GM12878 (cell line): Measurements from ENCODE around the gene HEPHL1.
"Not testable (repeated sequence)": the region's sequence is repeated elsewhere in the genome, so short reads cannot be mapped to it uniquely, and the experiment has no call there.

Source experiments
- BRCA1 ChIP-seq: IDR thresholded peaks from 2 replicates; pipeline ENCODE4 v1.6.1; 2011; ENCODE audit warnings: low read depth, low read length, improper control_type of control experiment
- CTCF ChIP-seq, 3 experiments: IDR thresholded peaks in 2 of 3; conservative IDR thresholded peaks in 1 of 3; 2 replicates each; pipeline ENCODE4 v1.5.1; 2011; ENCODE audit warnings: low read depth in 3 of 3, low read length in 3 of 3, mild to moderate bottlenecking in 3 of 3, control low read depth in 2 of 3, moderate library complexity in 2 of 3, inconsistent platforms in 1 of 3, mixed read lengths in 1 of 3; ENCODE audit not compliant: control insufficient read depth in 2 of 3, insufficient read depth in 1 of 3; ENCODE audit errors: extremely low read depth in 1 of 3
- HDAC6 ChIP-seq: fragments of 200-600 bp; sonication (generic); IDR thresholded peaks from one replicate; pipeline ENCODE4 v1.8.0; 2017; ENCODE audit warnings: antibody characterized with exemption; ENCODE audit not compliant: unreplicated experiment
- MAX ChIP-seq: IDR thresholded peaks from 2 replicates; pipeline ENCODE4 v1.6.1; 2012; ENCODE audit warnings: low read depth, low read length, improper control_type of control experiment
- NFIC ChIP-seq: IDR thresholded peaks from 2 replicates; pipeline ENCODE4 v1.6.1; 2012; ENCODE audit warnings: low read depth, mild to moderate bottlenecking, inconsistent platforms, low read length, moderate library complexity
- RBBP5 ChIP-seq: fragments of 200-600 bp; sonication (generic); conservative IDR thresholded peaks from 2 replicates; pipeline ENCODE4 v1.6.1; 2016
- TCF3 ChIP-seq: IDR thresholded peaks from 2 replicates; pipeline ENCODE4 v1.6.1; 2012; ENCODE audit warnings: low read depth, mild to moderate bottlenecking, low read length, borderline replicate concordance; ENCODE audit not compliant: insufficient read depth

DNA sequence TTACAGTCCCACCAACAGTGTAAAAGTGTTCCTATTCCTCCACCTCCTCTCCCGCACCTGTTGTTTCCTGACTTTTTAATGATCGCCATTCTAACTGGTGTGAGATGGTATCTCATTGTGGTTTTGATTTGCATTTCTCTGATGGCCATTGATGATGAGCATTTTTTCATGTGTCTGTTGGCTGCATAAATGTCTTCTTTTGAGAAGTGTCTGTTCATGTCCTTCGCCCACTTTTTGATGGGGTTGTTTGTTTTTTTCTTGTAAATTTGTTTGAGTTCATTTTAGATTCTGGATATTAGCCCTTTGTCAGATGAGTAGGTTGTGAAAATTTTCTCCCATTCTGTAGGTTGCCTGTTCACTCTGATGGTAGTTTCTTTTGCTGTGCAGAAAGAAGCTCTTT is 136.2 kb downstream of the HEPHL1 start:
- not testable (repeated sequence) for TF ChIP-seq TCF3; BRCA1; NFIC; CTCF (IDR thresholded peaks at IDR 0.05 in 2 of 3, conservative IDR thresholded peaks at IDR 0.05 in 1 of 3; ENCODE audit: control insufficient read depth in 2 of 3, extremely low read depth in 1 of 3, insufficient read depth in 1 of 3, low read depth in 3 of 3, low read length in 3 of 3); RBBP5; HDAC6; MAX
